ENCODE data around the gene G2E3.

DNA sequence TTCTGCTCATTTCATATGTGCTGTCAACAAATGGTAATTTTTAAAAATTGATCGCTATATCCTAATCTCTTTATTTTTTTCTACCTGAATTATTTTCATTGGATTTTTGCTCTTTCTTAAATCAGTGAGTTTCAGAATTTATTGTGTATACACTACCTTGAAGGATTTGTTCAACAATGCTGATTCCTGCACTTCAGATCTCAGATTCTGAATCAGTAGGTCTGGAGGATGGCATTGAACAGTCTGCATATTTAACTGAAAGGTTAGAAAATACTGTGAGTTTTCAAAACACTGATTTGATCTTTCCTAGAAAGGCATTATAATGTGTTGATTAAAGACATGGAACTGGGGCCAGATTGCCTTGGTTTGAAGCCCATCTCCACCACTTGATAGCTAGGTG is 1.6 kb downstream of the G2E3 start:
- TF ChIP-seq, protein P1, sequence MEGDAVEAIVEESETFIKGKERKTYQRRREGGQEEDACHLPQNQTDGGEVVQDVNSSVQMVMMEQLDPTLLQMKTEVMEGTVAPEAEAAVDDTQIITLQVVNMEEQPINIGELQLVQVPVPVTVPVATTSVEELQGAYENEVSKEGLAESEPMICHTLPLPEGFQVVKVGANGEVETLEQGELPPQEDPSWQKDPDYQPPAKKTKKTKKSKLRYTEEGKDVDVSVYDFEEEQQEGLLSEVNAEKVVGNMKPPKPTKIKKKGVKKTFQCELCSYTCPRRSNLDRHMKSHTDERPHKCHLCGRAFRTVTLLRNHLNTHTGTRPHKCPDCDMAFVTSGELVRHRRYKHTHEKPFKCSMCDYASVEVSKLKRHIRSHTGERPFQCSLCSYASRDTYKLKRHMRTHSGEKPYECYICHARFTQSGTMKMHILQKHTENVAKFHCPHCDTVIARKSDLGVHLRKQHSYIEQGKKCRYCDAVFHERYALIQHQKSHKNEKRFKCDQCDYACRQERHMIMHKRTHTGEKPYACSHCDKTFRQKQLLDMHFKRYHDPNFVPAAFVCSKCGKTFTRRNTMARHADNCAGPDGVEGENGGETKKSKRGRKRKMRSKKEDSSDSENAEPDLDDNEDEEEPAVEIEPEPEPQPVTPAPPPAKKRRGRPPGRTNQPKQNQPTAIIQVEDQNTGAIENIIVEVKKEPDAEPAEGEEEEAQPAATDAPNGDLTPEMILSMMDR (IDR thresholded peaks at IDR 0.05) = no peak
- TF ChIP-seq EZH2phosphoT487 (IDR thresholded peaks at IDR 0.05) = no peak
- no peak for TF ChIP-seq EZH2 (IDR thresholded peaks at IDR 0.05)

Data from neural progenitor cell (in vitro differentiated cells).